ENCODE measurements around the gene ROBO1.

GRCh38 chr3:79467721-79468120 is 300.1 kb downstream of the ROBO1 start:
- TF ChIP-seq POLR2A (IDR thresholded peaks at IDR 0.05): no peak
- no peak for TF ChIP-seq CTCF (IDR thresholded peaks at IDR 0.05)
